ENCODE measurements around the gene VIT. TPM values are rescaled to one million over a fixed set of nuclear protein-coding genes. Genes with fewer than 3 reads are reported as not detected.

The VIT gene
- total and polyA plus RNA-seq, 4 donors: 10.0 to 29.2 TPM; not detected in 2

DNA sequence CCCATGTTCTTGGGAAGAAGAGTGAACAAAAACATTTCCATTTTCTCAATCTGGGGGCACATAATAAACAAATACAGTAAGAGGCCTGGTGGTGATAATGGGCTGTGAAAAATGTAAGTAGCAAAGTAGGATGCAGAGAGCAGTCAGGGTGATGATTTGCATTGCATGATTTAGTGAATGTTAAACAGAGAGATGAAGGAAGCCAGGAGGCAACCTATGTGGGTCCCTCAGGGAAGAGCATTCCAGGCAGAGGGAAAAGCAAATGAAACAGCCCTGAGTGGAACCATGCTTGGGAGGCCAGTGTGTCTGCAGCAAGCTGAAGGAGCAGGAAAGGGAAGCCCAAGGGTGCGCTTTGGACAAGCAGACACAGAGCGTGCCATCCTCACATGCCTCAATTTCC lies 5.4 kb downstream of the VIT start:
- Histone ChIP-seq H3K27ac (ENCODE audit: low read depth in 1 of 2, low read length in 2 of 2) (no peak overlapping the region), H3K9me3 (ENCODE audit: control insufficient read depth, low read length) (no peaks in the 10 kb centered on the region), H3K4me1 (ENCODE audit: control insufficient read depth in 1 of 2, insufficient read depth in 2 of 2, low read length in 2 of 2) (peaks cover 0 to 1% of the 10 kb centered on the region in 2 donors), H3K4me3 (ENCODE audit: low read length in 2 of 2) (no peak overlapping the region), H3K36me3 (ENCODE audit: control insufficient read depth in 1 of 2, insufficient read depth in 2 of 2, low read length in 1 of 2) (no peaks in the 10 kb centered on the region), H3K27me3 (ENCODE audit: control insufficient read depth in 1 of 2, insufficient read depth in 2 of 2, low read length in 1 of 2) (no peaks in the 10 kb centered on the region)
- no peak for DNase-seq
- ATAC-seq (ENCODE audit: low FRiP score): no peak
- intact Hi-C loops (cut with DNase I): no loop called here
- 50% methylated on average over 2 of the region's 2 CpGs for WGBS, 2 donors

DNA sequence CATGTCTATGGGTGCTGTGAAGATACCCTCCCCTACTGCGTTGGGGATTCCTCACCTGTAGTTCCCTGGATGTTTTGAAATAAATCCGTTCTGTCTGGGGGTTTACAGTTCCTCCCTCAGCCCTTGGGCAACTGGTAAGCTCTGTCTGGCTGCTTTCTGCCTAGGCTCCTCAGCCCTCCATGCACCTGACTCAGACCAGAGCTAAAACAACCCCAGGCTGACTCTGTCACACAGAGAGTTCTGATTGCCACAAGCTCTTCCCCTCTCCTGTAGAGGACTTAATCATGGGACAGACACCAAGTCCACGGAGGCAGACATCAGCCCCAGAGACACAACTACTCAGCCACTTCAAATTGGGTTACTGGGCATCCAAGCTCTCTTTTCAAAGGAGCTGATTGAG lies 6.3 kb downstream of the VIT start:
- Histone ChIP-seq H3K4me3 (ENCODE audit: low read length in 2 of 2) (no peak overlapping the region), H3K4me1 (ENCODE audit: control insufficient read depth in 1 of 2, insufficient read depth in 2 of 2, low read length in 2 of 2) (no peaks in the 10 kb centered on the region), H3K27ac (ENCODE audit: low read depth in 1 of 2, low read length in 2 of 2) (no peak overlapping the region), H3K36me3 (ENCODE audit: control insufficient read depth in 1 of 2, insufficient read depth in 2 of 2, low read length in 1 of 2) (no peaks in the 10 kb centered on the region), H3K9me3 (ENCODE audit: control insufficient read depth, low read length) (peaks cover 2% of the 10 kb centered on the region), H3K27me3 (ENCODE audit: control insufficient read depth in 1 of 2, insufficient read depth in 2 of 2, low read length in 1 of 2) (no peaks in the 10 kb centered on the region)
- intact Hi-C loops (cut with DNase I): no loop called here
- DNase-seq (no peak), ATAC-seq (ENCODE audit: low FRiP score) (no peak)
- WGBS, 2 donors: 90 to 96% methylated on average over 3 of the region's 3 CpGs

DNA sequence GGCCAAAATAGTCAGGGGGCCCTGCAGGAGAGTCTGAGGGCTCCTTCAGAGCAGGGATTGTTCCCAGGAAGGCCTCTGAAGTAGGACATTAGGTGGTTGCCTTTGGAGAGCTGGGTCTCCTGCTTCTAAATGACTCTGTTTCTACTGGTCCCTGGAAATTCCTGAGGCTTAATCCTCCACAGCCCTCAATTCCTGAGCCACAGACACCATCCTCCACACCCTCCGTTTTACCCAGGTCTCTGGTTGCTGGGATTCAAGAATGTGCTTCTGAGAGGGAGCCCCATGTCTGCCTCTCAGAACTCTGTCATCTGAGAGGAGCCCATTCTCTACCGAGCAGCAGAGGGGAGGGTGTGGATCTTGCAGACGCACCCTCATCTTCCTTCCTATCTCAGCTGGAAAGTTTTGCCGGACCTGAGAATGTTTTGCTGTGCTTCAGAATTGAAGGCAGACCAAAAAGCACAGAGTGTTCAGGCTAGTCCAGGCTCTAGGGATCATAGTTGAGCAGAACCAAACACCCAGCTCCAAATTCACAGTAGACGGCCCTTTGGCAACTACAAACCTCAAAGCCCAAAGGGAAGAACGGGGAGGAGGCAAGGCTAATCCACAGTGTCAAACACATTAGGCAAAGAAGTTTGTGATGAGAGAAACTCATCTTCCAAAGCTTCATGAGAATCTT lies 8.1 kb downstream of the VIT start:
- Histone ChIP-seq H3K27me3 (ENCODE audit: control insufficient read depth in 1 of 2, insufficient read depth in 2 of 2, low read length in 1 of 2) (no peaks in the 10 kb centered on the region), H3K4me3 (ENCODE audit: low read length in 2 of 2) (no peak overlapping the region), H3K27ac (ENCODE audit: low read depth in 1 of 2, low read length in 2 of 2) (no peak overlapping the region), H3K36me3 (ENCODE audit: control insufficient read depth in 1 of 2, insufficient read depth in 2 of 2, low read length in 1 of 2) (no peaks in the 10 kb centered on the region), H3K9me3 (ENCODE audit: control insufficient read depth, low read length) (peaks cover 2% of the 10 kb centered on the region), H3K4me1 (ENCODE audit: control insufficient read depth in 1 of 2, insufficient read depth in 2 of 2, low read length in 2 of 2) (no peaks in the 10 kb centered on the region)
- ATAC-seq (ENCODE audit: low FRiP score) (peak; percentile 54), DNase-seq (no peak)
- 82 to 84% methylated on average over 6 of the region's 6 CpGs for WGBS, 2 donors
- intact Hi-C loops (cut with DNase I): no loop called here

DNA sequence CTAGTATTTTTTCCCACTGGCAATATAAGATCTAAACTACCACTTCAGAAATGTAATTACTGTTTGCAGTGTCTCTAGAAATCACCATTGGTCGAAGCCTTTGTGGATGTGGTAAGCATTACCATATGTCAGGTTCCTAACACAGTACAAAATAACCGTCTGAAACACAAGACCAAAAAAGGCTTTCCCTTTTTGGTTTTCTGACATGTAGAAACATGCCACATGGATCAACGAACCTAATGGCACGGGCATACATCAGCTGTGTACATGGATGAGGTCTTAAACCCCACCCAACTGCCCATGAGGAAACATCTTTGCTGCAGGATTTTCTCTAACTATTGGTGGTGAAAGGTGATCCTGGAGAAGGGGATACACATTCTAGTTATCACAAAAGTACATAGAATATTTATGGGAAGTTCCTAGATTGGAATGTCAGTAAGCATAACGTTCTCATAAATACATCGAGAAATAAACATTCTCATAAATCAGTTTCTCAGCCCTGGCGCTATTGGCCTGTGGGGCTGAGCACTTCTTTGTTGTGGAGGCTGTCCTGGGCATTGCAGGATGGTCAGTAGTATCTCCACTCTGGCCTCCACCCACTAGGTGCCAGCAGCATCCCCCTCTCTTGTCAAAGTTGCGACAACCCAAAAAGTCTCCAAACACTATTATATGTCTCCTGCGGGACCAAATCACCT lies 9.0 kb downstream of the VIT start:
- Histone ChIP-seq H3K4me1 (ENCODE audit: control insufficient read depth in 1 of 2, insufficient read depth in 2 of 2, low read length in 2 of 2) (no peaks in the 10 kb centered on the region), H3K27ac (ENCODE audit: low read depth in 1 of 2, low read length in 2 of 2) (no peak overlapping the region), H3K27me3 (ENCODE audit: control insufficient read depth in 1 of 2, insufficient read depth in 2 of 2, low read length in 1 of 2) (no peaks in the 10 kb centered on the region), H3K4me3 (ENCODE audit: low read length in 2 of 2) (no peak overlapping the region), H3K9me3 (ENCODE audit: control insufficient read depth, low read length) (peaks cover 2% of the 10 kb centered on the region), H3K36me3 (ENCODE audit: control insufficient read depth in 1 of 2, insufficient read depth in 2 of 2, low read length in 1 of 2) (no peaks in the 10 kb centered on the region)
- ATAC-seq (ENCODE audit: low FRiP score) (no peak), DNase-seq (no peak)
- 80 to 84% methylated on average over 9 of the region's 9 CpGs for WGBS, 2 donors
- intact Hi-C loops (cut with DNase I): no loop called here

DNA sequence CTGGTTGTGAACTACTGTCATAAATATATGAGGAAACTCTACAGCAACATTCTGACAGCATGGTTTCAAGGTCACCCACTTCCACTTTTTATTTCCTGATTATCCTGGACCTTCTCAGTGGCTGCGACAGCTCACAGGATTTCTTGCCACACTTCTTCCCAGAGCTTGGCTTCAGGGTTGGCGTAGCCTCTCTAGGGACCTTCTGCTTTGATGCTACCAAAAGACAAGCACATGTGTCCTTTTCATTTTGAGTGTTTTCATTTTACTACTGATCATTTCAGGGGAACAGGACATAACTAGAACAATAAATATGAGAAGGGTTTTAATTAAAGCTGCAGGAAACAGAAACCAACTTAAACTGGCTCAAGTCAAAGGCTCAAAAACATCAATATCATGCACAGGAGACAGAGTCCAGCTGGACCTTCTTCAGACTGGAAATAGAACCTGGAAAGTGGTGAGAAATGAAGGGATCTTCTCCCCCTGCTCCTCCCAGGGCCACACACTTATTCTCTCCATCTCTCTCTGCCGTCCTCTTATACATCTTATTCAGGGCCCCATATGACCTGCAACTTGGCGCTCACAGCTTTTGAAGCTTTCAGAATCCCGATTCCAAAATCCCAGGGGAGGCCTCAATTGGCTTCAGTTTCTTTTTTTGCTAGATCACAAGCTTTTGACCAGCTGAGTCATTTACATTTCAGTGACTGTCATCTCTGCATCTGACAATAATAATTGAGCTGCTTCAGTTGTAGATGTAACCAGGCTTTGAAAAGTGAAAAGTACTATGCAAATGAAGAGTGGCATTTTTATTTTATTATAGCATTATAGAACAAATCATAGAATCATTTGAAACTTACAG lies 9.7 kb downstream of the VIT start:
- Histone ChIP-seq H3K27ac (ENCODE audit: low read depth in 1 of 2, low read length in 2 of 2) (no peak overlapping the region), H3K27me3 (ENCODE audit: control insufficient read depth in 1 of 2, insufficient read depth in 2 of 2, low read length in 1 of 2) (no peaks in the 10 kb centered on the region), H3K9me3 (ENCODE audit: control insufficient read depth, low read length) (peaks cover 2% of the 10 kb centered on the region), H3K4me3 (ENCODE audit: low read length in 2 of 2) (no peak overlapping the region), H3K4me1 (ENCODE audit: control insufficient read depth in 1 of 2, insufficient read depth in 2 of 2, low read length in 2 of 2) (no peaks in the 10 kb centered on the region), H3K36me3 (ENCODE audit: control insufficient read depth in 1 of 2, insufficient read depth in 2 of 2, low read length in 1 of 2) (no peaks in the 10 kb centered on the region)
- intact Hi-C loops (cut with DNase I): no loop called here
- WGBS, 2 donors: 71 to 77% methylated on average over 5 of the region's 5 CpGs
- no peak for DNase-seq
- no peak for ATAC-seq (ENCODE audit: low FRiP score)

DNA sequence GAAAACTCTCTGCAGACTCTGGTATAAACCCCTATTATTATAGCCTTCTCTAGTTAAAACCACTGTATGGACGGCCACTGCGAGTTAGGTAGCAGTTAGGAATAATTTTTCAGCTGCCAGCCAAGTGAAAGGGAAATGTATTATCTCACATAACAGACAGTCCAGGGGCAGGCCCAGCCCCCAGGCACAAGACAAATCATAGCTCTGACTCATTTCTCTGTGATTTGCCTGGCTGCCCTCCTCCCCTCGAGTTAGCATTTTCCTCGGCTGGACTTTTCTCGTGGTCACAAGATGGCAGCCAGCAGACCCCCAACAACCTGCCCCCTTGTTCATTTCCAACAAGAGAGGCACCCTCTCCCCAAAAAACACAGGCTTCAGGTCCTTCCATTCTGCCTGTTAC lies 10.5 kb downstream of the VIT start:
- Histone ChIP-seq H3K27me3 (ENCODE audit: control insufficient read depth in 1 of 2, insufficient read depth in 2 of 2, low read length in 1 of 2) (no peaks in the 10 kb centered on the region), H3K4me1 (ENCODE audit: control insufficient read depth in 1 of 2, insufficient read depth in 2 of 2, low read length in 2 of 2) (no peaks in the 10 kb centered on the region), H3K9me3 (ENCODE audit: control insufficient read depth, low read length) (peaks cover 2% of the 10 kb centered on the region), H3K27ac (ENCODE audit: low read depth in 1 of 2, low read length in 2 of 2) (no peak overlapping the region), H3K36me3 (ENCODE audit: control insufficient read depth in 1 of 2, insufficient read depth in 2 of 2, low read length in 1 of 2) (no peaks in the 10 kb centered on the region), H3K4me3 (ENCODE audit: low read length in 2 of 2) (no peak overlapping the region)
- ATAC-seq (ENCODE audit: low FRiP score) (no peak), DNase-seq (no peak)
- 75 to 80% methylated on average over 5 of the region's 5 CpGs for WGBS, 2 donors
- intact Hi-C loops (cut with DNase I): no loop called here

DNA sequence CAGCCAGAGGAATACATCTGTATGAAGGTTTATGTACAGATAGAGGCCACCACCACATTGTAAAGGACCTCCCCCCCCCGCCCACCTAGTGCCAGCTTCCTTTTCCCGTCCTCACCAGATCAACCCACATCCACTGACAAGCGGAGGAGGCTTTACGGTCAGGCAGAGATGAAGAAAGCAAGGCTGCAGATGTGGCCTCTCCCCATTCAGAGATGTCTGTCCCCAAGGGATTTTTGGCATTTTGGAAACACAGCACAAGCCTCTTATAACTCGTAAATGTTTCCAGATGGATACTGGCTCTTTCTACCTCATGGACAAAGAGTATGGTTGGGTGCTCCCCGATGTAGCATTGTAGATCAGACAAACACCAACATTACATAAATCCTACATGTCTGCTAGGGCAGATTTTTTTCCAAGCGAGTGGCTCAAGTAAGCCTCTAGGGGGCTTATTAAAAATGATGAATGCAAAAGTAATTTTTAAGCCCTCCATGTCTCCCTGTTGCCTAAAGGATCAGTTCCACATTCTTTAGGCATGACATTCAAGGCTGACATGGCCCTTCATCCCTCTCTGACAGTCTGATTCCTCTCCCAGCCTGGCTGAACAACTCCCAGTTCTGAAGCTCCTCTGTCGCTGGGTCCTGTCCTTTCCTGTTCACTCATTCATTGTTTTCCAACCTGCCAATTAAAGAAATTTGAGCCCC lies 11.7 kb downstream of the VIT start:
- Histone ChIP-seq H3K4me1 (ENCODE audit: control insufficient read depth in 1 of 2, insufficient read depth in 2 of 2, low read length in 2 of 2) (no peaks in the 10 kb centered on the region), H3K27ac (ENCODE audit: low read depth in 1 of 2, low read length in 2 of 2) (no peak overlapping the region), H3K4me3 (ENCODE audit: low read length in 2 of 2) (no peak overlapping the region), H3K9me3 (ENCODE audit: control insufficient read depth, low read length) (peaks cover 2% of the 10 kb centered on the region), H3K27me3 (ENCODE audit: control insufficient read depth in 1 of 2, insufficient read depth in 2 of 2, low read length in 1 of 2) (no peaks in the 10 kb centered on the region), H3K36me3 (ENCODE audit: control insufficient read depth in 1 of 2, insufficient read depth in 2 of 2, low read length in 1 of 2) (no peaks in the 10 kb centered on the region)
- WGBS, 2 donors: 34 to 45% methylated on average over 8 of the region's 8 CpGs
- DNase-seq (no peak), ATAC-seq (ENCODE audit: low FRiP score) (peak; percentile 27)
- intact Hi-C loops (cut with DNase I): no loop called here

DNA sequence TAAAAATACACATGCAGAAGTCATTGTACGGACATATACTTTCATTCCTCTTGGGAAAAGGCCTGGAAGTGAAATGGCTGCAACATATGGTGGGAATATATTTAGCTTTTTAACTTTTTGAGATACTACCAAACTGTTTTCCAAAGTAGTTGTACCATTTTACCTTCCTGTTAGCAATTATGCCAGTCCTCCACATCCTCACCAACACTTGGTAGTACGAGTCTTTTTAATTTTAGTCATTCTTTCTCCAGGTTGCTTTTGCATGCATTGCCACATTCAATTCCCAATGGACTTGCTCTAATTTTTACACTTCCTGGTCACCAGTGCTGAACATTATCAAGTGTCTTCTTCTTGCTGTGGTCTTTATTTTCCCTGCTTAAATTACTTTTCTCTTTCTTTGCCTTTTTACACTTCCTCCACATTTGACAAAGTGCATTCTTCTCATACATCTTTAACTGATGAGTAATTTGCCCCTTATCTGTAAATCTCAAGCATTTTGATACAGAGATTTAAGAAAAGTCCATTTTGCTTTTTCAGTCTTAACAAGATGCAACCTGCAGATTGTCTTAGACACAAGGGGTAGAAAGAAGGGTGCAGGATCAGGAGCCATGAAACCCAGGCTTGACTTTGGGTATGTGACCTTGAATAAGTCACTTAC lies 14.5 kb downstream of the VIT start:
- intact Hi-C loops (cut with DNase I): no loop called here
- Histone ChIP-seq H3K27ac (ENCODE audit: low read depth in 1 of 2, low read length in 2 of 2) (no peak overlapping the region), H3K4me3 (ENCODE audit: low read length in 2 of 2) (no peak overlapping the region), H3K36me3 (ENCODE audit: control insufficient read depth in 1 of 2, insufficient read depth in 2 of 2, low read length in 1 of 2) (no peaks in the 10 kb centered on the region), H3K9me3 (ENCODE audit: control insufficient read depth, low read length) (peaks cover 2% of the 10 kb centered on the region), H3K27me3 (ENCODE audit: control insufficient read depth in 1 of 2, insufficient read depth in 2 of 2, low read length in 1 of 2) (no peaks in the 10 kb centered on the region), H3K4me1 (ENCODE audit: control insufficient read depth in 1 of 2, insufficient read depth in 2 of 2, low read length in 2 of 2) (no peaks in the 10 kb centered on the region)
- no peak for ATAC-seq (ENCODE audit: low FRiP score)
- 87 to 90% methylated on average over 2 of the region's 2 CpGs for WGBS, 2 donors
- no peak for DNase-seq
